ENCODE measurements around the gene SIRPG.
"Not testable (repeated sequence)": the region's sequence is repeated elsewhere in the genome, so short reads cannot be mapped to it uniquely, and the experiment has no call there.

Gene SIRPG

GRCh38 chr20:1633535-1633934 is 24.0 kb downstream of the SIRPG start:
- no peak for DNase-seq

- no peak for DNase-seq
Observed at GRCh38 chr20:1632178-1632577, 25.4 kb downstream of the SIRPG start.

- DNase-seq, result no peak
Observed at GRCh38 chr20:1631309-1632151, 26.0 kb downstream of the SIRPG start.

DNA sequence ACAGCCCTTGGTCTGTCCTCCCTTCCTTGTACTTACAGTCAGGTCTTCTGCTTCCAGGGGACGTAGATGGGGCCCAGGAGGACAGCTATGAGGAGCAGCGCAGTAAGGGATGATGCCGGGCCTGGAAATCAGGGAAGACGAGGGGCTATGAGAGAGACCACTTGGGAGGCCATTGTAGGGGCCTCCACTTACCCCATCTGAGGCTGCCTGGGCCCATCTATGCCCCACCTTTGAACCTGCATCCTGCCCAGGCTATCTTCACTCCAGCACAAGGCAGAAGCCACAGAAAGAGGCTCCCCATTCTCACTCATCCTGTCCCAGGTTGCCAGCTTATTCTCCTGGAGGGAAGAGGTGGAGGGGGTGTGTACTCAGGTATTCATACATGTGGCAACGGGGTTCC is 27.4 kb downstream of the SIRPG start:
- DNase-seq, result no peak

DNA sequence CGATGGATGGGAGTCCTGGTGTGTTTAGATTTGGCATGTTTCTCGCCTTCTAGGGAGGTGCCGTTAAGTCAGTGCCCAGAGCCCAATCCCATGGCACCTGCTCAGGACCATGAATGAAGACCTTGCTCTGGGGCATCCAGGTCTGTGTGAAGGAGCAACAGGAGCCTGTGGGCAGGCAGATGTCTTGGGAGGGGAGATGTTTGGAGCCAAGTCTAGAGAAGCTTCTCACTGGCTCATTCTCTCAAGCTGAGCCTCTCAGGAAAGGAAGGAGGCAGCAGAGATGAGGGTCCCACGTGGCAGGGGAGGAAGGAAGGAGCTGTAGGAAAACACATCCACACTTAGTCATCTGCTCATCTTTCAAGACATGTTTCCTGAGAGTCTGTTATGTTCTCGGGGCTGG is 28.3 kb downstream of the SIRPG start:
- no peak for DNase-seq

DNA sequence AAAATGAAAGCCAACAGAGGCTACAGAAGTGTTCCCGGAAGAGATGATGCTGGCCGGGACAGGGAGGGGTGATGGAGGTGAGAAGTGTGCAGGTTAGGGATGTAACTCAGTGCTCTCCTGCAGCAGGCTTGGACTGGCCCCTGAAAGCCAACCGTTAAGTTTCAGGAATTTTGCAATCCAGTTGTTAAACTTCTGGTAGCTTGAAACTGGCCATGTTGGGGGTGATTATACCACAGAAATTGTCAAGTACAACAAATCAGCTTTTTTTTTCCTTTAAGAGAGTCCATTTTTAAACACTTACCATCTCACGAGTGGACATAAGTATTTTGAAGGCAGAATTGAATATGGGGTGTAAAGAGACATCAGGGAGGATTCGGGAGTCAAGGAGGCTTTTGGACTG is 29.0 kb downstream of the SIRPG start:
- no peak for DNase-seq

- no peak for DNase-seq
Observed at GRCh38 chr20:1627200-1627550, 30.4 kb downstream of the SIRPG start.

DNA sequence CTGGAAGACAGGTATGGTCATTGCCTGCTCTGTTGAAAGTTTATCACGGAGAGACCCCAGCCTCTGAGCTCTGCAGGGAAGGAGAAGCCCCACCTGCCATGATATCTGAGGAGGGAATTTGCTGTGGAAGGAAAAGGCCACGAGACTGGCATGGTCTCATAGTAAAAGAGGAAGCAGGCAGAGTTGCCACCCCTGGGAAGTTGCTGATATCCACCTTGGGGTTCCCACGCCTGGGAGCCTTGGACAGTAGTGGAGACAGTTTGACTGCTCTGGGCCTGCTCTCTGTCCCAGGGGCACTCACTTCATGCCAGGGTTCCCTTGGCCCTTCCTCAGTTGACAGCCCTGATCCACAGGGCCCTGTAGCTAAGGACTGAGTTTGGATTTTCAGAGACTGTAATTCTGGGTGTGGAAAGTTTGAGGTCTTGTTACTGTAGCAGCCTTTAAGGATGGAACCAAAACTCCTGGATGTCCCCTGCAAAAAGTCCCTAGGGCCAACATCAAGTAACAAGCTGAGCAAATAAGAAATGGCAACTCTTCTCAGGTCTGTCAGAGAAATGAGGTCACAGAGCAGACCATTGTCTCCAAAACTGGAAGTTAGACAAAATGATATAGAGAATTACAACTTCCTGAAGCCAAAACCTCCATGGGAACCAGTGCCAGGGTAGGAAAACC is 30.9 kb downstream of the SIRPG start:
- no peak for DNase-seq

- no peak for DNase-seq
Observed at GRCh38 chr20:1625083-1625690, 32.4 kb downstream of the SIRPG start.

- no peak for DNase-seq
Observed at GRCh38 chr20:1623501-1624205, 33.9 kb downstream of the SIRPG start.

DNA sequence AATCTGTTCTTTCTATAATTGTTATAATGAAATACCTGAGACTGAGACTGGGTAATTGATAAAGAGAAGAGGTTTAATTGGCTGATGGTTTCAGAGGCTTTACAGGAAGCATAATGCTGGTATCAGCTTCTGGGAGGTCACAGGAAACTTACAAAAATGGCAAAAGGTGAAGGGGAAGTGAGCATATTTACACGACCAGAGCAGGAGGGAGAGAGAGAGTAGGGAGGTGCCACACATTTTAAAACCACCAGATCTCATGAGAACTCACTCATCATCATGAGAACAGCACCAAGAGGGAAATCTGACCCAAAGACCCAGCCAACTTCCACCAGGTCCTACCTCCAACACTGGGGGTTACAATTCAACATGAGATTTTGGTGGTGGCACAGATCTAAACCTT is 35.1 kb downstream of the SIRPG start:
- DNase-seq, result no peak

DNA sequence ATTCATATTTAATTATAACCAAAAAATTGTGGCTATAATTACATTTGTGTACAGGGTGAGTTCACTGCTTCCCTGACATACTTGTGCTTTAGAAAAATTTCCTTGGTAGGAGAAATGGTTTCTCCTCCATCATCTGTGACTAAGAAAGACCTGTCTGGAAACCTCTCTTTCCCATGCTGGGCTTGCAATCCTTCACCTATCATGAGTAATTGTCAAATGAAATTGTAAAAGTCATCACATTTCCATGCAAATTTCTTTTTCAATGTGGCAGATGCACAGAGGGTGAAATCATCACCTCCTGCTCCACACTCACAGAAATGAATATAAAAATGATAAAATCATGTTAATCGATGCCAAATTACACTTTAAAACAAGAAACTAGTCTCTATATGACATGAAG is 36.3 kb downstream of the SIRPG start:
- no peak for DNase-seq

DNA sequence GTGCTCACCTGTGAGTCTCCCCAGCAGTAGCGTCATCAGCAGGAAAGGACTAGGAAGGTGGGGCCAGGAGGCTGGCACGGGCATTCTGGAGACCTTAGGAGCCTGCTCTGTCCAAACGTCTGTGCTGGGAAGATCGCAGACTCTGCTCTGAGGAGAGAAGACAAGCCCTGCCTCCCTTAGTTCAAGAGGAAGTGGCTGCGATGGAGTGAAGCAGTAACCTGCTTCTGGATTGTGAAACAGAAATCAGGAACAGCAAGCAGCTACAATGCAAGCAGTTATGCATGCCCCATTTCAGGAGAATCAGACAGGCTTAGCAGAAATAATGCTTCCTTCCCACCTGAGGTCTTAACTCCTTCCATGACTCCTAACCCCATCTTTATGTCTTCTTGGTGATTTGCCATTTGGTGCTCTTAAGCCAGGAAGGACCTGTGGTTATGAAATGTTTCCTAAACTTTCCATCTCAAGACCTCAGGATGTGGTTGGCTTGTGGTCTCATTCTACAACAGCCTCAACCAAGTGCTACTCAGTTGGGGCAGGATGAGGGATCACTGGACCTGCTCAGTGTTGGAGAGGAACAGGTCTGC is 37.6 kb downstream of the SIRPG start, which contains the start of gene SIRPB1:
SIRPB1 (minus strand) TSS at position 149 of the 584 bp plus-strand sequence; CDS start at position 84, 65 bp downstream.
- no peak for DNase-seq

GRCh38 chr20:1618954-1619540 is 38.5 kb downstream of the SIRPG start:
- no peak for DNase-seq

DNA sequence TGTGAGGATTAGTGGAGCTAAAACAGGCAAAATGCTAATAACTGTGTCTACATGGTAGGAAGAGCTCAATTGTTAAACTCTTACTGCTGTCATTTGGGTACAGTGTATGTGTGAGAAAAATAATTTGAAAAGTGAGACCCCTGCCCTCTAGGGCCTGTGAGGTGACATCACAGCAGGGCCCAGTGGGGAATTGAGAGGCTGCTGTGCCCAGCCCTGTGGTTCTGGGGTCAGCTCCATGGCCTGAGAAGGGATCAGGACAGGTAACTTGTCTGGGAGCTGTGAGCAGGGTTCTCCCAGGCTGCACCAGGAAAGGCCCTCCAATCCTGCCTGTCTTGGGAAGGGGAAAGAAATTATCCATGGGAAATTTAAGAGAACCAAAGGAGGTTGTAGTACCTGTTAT is 39.1 kb downstream of the SIRPG start:
- DNase-seq, result no peak

- no peak for DNase-seq
Observed at GRCh38 chr20:1616858-1617434, 40.6 kb downstream of the SIRPG start.

DNA sequence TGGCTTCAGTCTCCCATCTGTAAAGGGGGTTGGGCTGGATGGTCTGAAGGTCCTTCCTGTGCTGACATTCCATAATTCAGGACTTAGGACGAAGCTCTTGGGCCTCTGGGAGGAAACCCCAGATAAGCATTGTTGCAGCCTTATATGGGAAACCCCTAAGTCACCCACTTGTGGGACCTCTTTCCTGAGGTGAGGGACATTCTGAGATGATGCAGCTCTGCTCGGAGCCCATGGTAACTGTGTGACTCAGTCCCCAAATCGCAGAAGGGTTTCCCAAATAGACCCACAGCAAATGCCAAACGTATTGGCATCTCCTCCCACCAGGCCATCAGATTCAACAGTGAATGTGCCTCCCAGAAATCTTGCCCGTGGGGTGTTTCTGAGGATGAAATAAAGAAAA is 47.2 kb downstream of the SIRPG start:
- not testable (repeated sequence) for DNase-seq

- not testable (repeated sequence) for DNase-seq
Observed at GRCh38 chr20:1608678-1609347, 48.8 kb downstream of the SIRPG start.

- no peak for DNase-seq
Observed at GRCh38 chr20:1600736-1601135, 56.8 kb downstream of the SIRPG start.

DNA sequence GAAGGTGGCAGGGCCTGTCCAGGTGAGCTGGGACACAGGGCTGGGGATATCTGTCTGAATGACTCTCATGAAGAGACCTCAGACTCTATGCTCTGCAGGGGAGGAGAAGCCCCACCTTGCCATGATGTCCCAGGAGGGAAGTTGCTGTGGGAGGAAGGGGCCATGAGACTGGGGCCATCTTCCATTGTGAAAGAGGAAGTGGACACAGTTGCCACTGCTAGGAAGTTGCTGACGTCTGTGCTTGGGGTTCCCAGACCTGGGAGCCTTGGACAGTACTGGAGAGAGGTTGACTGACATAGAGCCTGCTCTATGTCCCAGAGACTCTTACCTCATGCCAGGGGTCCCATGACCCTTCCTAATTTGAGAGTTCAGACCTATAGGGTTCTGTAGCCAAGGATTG is 62.2 kb downstream of the SIRPG start:
- no peak for DNase-seq

Measured in NCI-H526 treated with DMSO at 0.1 percent for 48 hours (cell line).